ENCODE data around the gene ICOSLG. TPM values are rescaled to one million over a fixed set of nuclear protein-coding genes. Genes with fewer than 3 reads are reported as not detected.
"Not testable (repeated sequence)": the region's sequence is repeated elsewhere in the genome, so short reads cannot be mapped to it uniquely, and the experiment has no call there.

ICOSLG gene
- total RNA-seq, 1 donor from 2014 or later, result 0.99 TPM

GRCh38 chr21:44227614-44228013, 13.1 kb downstream of the ICOSLG start:
- DNase-seq (ENCODE audit: low read depth, low spot score), result not testable (repeated sequence)

DNA sequence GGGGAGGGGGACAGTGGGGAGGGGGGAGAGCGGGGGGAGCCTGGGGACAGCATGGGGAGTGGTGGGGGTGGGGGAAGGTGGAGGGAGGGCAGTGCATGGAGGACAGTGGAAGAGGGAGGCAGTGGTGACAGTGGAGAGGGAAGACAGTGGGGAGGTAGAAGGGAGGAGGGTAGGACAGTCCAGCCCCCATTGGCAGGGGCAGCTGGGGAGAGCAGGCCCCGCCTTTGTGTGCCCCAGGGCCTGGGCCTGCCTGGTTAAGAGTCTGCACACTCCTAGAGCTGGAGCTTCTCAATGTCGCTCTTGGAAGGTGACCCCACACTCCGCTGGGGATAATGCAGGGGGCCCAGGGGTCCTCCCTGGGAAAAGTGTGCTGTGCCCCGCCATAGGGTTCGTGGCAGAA, 15.1 kb downstream of the ICOSLG start:
- DNase-seq (ENCODE audit: low read depth, low spot score), result not testable (repeated sequence)

DNA sequence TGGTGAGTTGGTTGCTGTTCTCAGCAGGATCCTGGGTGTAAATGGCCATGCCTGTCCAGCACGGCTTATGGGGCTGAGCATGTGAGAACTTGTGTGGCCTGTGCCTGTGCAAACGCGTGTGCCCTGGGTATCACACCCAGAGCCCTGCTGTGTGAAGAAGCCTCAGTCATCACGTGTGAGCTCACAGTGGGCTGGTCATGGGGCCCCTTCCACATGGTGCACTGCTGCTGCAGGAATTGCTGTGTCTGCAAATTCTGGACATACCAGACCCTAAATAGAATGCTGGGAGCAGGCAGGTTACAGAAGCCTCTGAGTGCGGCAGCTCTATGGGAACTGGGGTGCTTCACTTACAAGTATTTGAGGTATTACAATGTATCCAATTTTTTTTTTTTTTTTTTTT, 17.4 kb downstream of the ICOSLG start:
- DNase-seq (ENCODE audit: low read depth, low spot score), result not testable (repeated sequence)

- not testable (repeated sequence) for DNase-seq (ENCODE audit: low read depth, low spot score)
These were observed 20.1 kb downstream of the ICOSLG start for GRCh38 chr21:44220674-44221073.

- not testable (repeated sequence) for DNase-seq (ENCODE audit: low read depth, low spot score)
These were observed 22.3 kb downstream of the ICOSLG start for GRCh38 chr21:44218461-44218860.

- not testable (repeated sequence) for DNase-seq (ENCODE audit: low read depth, low spot score)
These were observed 28.8 kb downstream of the ICOSLG start for GRCh38 chr21:44211978-44212377.

GRCh38 chr21:44211574-44211973, 29.2 kb downstream of the ICOSLG start:
- not testable (repeated sequence) for DNase-seq (ENCODE audit: low read depth, low spot score)

DNA sequence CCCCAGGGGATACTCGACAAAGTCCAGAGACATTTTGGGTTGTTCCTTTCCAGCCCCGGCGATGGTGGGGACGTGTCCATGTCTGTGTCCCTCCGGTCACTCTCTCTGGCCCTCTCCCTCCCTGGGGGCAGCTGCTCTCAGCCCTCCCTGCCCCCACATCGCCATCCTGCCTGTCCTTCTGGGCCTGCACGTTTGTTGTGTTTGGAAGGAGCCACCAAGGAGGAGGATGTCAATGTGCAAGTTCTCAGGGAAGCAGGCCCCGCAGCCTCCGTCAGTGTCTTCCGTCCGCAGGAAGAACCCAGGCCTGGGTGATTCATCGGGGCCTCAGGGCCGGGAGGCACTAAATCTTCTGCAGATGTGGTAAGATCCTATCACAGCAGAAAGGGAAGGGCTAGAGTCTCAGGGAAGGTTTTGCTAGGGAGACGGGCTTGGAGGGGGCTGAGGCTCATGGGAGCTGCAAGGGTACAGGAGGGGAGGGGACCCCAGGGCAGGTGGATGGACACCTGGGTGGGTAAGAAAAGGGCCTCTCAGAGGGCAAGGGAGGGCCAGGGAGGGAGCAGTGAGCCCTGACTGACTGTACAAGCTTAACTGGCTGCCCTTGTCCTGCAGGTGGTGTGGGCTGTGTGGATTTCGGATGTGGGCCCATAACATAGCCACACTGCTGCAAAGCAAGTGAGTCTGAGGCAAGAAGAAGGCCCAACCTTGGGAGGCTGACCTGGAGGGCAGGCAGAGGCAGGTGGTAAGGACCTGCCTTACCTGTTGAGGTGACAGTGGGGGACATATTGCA, 32.7 kb downstream of the ICOSLG start:
- DNase-seq (ENCODE audit: low read depth, low spot score), result not testable (repeated sequence)

DNA sequence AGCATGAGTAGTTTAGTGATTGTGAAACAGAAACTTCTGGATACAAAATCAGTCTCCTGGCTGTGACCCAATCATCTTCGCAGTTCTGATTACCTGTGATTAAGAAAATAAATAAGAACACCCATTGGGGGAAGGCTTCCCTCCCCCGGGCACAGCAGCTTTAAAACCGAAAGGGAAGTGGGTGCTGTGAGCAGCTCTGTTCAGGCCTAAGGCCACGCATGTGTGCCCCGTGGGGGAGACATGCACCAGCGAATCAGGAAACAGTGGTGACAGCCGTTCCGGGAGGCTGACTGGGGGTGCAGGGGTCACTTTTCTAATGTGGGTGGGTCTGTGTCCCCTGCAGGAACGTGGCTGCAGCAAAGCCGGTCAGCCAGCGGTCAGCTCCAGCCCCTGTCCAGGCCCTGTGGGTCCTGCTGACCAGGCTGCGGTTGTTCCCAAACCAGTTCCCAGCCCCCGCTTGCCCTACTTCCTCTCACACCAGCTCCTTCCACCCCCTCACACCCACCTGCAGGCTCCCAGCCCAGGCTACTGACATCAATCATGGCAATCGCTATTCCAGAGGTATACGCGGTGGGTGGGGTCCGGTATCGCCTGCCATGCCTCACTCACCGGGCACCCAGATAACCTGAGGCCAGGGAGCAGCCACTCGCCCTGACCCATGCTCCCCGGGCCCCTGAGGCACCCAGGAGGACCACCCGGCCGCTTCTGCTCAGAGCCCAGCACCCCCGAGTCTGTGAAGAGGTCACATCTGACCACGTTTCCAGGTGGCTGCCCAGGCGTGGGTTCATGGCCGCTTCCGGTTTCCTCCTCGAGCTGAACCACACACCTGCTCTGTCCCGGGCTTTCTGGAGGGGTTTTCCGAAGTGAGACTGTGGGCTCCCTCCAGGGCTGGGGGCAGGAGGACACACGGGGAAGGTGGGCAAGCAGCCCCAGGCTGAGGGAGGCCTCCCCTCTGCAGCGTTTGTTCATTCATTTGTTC, 33.8 kb downstream of the ICOSLG start:
- DNase-seq (ENCODE audit: low read depth, low spot score), result not testable (repeated sequence)

DNA sequence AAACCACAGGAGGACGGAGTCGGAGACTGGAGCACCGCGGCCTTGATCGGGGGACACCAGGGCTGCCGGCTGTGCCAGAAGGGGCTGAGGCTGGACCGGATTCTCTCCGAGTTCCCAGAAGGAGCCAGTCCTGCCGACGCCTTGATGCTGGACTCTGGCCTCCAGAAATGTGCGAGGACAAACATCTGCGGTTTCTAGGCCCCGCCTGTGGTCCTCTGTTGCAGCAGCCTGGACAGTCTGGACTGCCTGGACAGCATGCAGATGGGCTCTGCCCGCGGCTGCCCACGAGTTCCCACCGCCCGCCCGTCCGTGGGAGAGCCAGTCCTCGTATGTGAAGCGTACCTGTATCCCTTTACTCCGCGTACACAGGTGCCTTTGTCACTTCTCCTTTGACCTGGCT, 34.6 kb downstream of the ICOSLG start:
- not testable (repeated sequence) for DNase-seq (ENCODE audit: low read depth, low spot score)

- DNase-seq (ENCODE audit: low read depth, low spot score), result not testable (repeated sequence)
These were observed 38.0 kb downstream of the ICOSLG start for GRCh38 chr21:44202590-44203299.

DNA sequence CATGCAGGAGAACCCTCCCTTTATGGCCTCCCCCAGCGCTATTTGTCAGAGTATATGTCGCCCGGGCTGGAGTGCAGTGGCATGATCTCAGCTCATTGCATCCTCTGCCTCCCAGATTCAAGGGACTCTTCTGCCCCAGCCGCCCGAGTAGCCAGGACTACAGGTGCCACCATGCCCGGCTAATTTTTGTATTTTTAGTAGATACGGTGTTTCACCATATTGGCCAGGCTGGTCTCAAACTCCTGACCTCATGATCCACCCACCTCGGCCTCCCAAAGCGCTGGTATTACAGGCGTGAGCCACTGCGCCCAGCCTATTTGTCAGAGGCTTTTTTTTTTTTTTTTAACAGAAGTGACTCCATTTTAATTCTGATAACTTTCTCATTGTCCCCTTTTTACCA, 40.7 kb downstream of the ICOSLG start:
- not testable (repeated sequence) for DNase-seq (ENCODE audit: low read depth, low spot score)

DNA sequence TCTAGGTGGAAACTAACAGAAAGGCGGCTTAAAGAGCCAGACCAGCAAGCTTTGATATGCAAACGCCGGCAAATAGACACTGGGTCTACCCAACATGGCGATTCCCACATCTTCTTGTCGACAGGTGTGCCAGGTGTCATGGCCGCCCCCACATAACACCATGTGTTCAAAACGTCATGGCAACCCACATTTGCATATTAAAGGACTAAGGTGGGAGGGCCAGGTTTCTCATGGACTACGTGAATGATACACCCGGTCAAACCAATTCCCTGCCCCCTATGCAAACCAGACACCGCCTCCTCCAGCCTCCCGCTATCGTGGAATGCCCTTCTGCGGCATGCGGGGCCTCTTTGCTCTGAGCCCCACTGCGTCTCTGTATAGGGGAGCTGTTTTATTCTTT, 41.3 kb downstream of the ICOSLG start:
- no peak for DNase-seq (ENCODE audit: low read depth, low spot score)

DNA sequence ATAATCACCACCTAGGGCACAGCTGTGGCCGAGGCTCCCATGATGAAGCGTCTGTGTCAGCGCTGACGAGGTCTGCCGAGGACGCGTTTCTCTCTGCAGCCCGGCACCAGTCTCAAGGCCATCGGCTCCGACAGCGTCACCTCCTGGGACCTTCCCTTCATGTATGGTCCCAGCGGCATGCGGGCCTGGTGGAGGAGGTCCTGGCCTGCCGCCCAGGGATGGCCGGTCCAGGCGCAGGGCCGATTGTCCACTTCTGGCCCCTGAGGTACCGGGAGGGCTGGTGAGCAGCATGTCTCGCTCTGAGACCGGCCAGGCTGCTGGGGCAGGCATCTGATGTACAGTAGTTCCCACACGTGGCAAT, 43.6 kb downstream of the ICOSLG start:
- DNase-seq (ENCODE audit: low read depth, low spot score), result not testable (repeated sequence)

DNA sequence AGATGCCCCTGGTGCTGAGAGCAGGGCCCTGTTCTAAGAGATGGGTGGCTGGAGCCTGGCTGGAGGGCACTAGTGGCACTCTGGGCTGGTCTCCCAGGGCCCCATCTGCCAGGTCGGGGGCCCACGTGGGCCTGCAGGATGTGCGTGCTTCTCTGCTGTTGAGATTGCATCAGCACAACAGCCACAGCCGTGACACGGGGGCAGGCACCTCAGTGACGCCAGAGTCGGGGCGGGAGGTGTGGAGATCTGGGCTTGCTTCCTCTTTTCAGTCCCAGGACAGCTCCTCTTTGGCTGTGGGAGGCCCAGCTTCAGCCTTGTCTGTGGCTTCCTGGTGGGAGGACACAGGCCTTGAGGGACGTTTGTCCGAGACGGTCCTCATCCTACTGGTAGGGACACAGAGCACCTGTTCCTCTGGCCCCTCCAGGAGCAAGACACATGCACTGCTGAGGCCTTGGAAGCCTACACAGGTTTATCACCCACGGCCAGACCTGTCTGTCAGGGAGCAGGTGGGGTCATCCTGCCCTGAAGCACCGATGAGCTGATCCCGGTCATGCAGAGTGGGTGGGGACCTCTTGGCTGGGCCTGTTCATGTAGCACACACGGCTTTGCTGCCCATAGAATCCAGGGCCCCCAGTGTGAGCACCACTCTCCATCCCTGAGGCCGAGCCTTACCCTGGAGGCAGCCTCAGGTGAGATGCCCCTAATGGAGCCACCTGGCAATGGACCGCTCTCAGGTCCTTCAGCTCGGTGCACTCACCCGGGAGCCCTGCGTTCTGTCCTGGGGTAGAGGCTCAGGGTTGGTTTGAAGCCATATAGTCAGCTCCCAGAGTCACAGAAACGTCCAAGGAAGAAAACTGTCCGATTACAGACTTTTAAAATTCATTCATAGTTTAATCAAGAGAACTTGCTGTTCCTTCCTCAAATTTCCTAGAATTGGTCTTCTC, 44.3 kb downstream of the ICOSLG start:
- not testable (repeated sequence) for DNase-seq (ENCODE audit: low read depth, low spot score)

DNA sequence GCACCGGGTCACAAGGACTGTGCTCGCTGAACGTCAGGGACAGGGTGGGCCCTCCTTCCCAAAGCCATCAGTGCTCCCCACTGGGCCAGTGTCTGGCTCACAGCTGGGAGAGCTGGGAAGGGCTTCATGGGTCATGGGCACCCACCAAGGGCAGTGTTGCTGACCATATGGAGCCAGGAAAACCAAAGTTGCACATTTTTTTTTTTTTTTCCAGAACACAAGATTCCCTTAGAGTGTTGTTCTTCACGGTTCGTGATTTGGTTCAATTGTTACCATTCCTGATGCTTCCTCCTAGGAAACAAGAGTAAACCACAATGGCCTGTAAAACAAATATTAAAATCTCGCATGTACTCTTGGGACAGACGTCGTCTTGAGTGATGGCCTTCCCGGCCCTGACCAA, 45.9 kb downstream of the ICOSLG start:
- DNase-seq (ENCODE audit: low read depth, low spot score), result not testable (repeated sequence)

GRCh38 chr21:44194451-44194850, 46.3 kb downstream of the ICOSLG start:
- DNase-seq (ENCODE audit: low read depth, low spot score), result not testable (repeated sequence)

- not testable (repeated sequence) for DNase-seq (ENCODE audit: low read depth, low spot score)
These were observed 47.6 kb downstream of the ICOSLG start for GRCh38 chr21:44193108-44193507.

GRCh38 chr21:44190349-44191271, 50.1 kb downstream of the ICOSLG start:
- DNase-seq (ENCODE audit: low read depth, low spot score), result not testable (repeated sequence)

Measured in pulmonary artery endothelial cell (primary cell).